ENCODE results near the gene ATP1B1.
"Not testable (repeated sequence)": the region's sequence is repeated elsewhere in the genome, so short reads cannot be mapped to it uniquely, and the experiment has no call there.

The ATP1B1 gene

DNA sequence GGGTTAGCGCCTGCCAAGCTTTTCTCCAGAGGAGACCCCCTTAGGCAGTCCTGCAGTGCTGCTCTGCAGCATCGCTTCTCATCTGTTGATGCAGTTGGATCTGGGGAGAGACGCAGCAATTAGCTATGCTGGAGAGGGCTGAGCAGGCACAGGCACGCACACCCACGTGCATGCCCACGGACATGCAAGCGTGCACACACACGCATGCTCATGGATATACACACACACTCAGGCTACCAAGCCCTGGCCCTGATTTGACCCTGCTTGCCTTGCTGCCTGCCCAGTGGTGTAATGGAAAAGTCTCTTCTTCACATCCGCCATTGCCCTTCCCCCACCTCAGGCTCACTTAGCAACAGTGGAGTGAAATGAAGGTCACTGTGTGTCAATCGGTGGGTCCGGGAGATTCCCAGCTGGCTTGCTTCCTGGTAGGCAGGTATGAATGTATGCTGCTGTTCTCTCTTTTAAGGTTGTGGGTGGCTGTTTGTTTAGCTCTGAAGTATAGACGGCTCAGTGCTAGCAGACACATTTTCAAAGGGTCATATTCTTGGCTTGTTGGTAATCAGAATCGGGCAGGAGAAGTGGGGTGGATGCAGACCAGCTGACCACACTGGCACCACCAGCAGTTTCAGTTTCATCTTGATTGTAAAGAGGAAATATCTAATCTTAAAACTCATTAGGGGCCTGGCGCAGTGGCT, 9.5 kb downstream of the ATP1B1 start:
- peak; percentile 98 for DNase-seq (ENCODE audit: low spot score)

DNA sequence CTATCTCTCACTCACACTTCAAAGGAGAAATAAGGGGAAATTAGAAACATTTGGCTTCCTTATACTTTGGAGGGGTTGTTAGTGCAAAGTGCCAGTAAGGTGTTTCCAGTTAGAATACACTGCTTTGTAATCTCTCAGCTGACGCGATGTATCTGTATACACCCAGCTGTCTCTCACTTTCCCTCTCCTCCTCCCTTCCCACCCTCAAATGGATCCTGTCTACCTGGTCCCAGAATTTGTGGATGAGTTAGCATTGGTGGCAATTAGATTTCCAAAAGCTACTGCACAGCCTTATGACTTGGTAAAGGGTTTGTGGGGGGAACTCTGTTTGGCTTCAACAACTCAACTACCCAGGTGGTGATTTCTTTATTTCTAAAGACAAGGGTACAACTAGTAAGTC, 10.5 kb downstream of the ATP1B1 start:
- no peak for DNase-seq (ENCODE audit: low spot score)

DNA sequence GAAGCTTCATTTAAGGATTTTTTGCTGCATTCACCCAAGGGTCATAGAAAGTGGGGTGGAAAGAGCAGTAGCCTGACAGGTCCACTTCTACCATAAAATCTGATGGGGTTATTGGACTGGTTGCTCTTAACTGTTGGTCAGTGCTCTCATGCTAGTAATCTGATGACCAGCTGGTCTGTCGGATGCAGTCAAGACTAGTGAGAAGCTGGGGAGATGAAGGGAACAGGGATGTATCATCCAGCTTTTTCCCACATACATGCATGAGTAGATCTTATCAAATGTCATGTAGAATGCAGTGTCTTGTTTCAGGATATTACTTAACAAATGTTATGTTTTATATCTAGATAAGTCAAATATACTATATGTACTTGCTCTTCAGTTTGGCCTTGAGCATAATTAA, 11.1 kb downstream of the ATP1B1 start:
- peak; percentile 66 for DNase-seq (ENCODE audit: low spot score)

DNA sequence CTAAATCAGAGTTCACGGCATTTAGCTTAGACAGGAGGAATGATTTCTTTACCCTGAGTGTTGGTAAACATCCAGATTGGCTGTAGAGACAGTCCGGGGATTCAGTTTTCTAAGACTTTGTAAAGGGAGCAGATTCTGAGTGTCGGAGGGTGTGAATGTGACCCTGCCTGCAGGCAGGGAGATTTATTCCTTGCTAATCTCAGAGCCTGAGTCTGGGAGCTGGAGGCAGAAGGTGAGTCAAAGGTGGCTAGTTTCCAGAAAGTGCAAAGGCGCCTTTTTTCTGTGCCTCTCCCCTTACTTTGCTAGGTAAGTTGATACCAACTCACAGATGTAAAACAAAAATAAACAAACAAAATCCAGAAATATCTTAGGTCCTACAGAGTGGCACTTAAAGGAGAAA, 11.7 kb downstream of the ATP1B1 start:
- no peak for DNase-seq (ENCODE audit: low spot score)

DNA sequence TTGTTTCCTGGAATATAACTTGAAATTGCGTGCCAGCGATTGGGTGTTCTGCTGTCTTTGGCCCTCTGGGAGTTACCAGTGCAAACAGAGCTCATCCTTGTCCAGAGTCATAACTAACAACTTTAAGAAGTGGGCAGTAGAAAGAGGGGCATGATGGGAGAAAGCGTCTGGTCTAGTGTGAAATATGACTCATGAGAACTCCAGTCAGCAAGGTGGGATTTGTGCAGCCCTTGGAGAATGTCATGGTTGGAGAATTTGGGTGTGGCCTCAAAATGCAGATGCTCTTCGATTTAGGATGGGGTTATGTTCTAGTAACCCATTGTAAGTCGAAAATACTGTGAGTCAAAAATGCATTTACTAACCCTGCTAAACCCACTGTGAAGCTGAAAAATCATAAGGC, 12.9 kb downstream of the ATP1B1 start:
- peak; percentile 94 for DNase-seq (ENCODE audit: low spot score)

DNA sequence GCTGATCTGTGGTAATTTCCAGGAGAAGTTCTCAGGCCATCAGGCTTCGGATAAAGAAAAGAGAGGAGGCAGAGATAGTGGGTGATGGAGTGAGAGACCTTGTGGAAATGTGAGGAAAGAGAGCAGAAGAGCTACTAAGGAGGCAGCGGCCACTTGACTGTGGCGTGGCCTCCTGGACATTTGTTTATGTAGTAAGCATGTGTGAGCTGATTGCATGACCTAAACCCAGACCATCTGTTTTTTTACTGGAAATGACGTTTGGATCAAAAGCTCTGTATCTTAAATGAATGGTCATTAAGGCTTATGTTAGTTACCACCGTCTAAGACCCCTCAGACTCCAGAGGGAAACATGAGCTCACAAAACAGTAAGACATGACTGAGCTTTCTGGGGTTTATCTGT, 13.6 kb downstream of the ATP1B1 start:
- no peak for DNase-seq (ENCODE audit: low spot score)

DNA sequence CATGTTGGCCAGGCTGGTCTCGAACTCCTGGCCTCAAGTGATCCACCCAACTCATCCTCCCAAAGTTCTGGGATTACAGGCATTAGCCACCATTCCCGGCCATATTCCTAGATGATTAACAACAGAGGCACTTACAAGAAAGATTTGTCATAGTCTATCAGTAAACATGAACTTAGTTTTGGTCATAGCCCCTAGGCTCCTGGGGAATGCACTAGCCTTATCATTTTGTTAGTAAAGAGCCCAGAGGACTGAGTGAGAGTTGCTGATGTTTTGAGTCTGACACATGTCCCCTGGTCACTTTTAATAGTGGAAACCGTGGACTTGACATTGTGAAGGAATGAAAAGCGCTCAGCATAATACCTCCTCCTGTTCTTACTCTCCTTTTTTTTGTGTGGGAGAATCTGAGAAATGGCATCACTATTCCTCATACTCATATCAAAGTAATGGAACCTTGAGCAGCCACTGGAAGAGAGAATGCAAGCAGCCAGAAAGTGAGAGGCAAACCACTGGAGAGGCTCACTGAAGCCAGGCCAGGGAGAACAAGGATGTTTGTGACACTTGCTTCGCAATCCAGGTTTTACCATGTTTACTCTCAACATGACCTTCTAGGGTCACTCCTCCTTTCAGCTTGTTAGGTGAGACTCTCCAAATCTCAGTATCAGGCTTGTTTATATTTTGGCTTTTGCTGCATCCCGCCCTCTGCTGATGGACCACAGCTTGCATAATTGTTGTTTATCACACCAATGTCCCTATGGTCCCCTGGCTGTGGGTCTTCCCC, 14.8 kb downstream of the ATP1B1 start:
- DNase-seq (ENCODE audit: low spot score) = peak; percentile 67

DNA sequence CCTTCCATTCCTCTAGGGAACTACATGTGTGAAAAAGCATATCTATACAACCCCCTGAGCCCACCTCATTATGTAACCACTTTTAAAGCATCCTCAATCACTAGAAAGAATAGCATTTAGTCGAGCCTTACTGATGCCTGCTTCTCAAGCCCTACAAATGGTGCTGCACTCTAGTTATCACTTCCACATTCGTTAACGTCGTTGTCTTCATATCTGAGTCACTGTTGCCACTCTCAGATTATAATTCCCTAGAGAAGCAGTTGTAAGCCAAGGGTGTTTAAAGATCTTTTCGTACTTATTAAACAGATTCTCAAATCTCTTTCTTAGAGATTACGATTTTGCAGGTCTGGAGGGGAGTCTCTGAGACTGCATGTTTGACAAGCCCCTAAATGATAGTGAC, 16.5 kb downstream of the ATP1B1 start:
- DNase-seq (ENCODE audit: low spot score) = no peak

DNA sequence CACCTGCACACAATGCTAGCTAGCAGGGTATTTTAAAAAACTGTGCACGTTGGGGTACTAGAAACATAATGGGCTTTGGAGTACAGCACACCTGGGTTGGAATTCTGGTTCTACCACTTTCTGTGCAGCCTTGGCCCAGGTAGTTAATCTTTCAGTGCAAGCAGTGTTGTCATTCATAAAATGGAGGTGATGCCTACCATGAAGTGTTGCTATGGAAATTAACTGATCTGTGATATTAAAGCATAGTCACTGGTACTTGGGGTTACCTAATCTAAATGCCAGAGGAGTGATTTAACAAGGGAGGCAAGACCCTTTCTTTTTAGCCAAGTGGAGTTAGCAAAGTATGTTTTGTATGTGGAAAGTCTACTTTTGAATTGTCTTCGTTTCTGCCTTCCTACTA, 18.0 kb downstream of the ATP1B1 start:
- DNase-seq (ENCODE audit: low spot score) = peak; percentile 67

DNA sequence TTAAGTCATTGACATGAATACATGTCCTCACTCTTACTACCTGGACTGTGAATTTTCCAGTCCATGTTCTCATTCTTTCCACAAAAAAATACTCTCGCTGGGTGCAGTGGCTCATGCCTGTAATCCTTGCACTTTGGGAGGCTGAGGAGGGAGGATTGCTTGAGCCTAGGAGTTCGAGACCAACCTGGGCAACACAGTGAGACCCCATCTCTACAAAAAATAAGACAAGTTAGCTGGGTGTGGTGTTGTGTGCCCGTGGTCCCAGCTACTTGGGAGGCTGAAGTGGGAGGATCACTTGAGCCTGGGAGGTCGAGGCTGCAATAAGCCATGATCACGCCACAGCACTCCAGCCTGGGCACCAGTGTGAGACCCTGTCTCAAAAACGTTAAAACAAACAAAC, 19.1 kb downstream of the ATP1B1 start:
- DNase-seq (ENCODE audit: low spot score) = not testable (repeated sequence)

DNA sequence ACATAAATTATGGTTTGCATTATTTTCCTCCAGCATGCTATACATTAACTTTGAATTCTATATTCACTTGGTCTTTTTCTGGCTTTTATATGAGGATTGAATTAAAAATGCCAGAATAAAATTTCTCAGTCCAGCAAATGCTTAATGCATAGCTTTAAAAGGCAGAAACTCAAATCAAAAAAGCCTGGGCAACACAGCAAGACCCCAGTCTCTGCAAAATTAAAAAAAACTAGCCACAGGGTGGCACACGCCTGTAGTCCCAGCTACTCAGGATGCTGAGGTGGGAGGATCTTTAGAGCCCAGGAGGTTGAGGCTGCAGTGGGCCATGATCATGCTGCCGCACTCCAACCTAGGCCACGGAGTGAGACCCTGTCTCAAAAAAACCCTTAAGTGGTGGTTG, 19.8 kb downstream of the ATP1B1 start:
- no peak for DNase-seq (ENCODE audit: low spot score)

DNA sequence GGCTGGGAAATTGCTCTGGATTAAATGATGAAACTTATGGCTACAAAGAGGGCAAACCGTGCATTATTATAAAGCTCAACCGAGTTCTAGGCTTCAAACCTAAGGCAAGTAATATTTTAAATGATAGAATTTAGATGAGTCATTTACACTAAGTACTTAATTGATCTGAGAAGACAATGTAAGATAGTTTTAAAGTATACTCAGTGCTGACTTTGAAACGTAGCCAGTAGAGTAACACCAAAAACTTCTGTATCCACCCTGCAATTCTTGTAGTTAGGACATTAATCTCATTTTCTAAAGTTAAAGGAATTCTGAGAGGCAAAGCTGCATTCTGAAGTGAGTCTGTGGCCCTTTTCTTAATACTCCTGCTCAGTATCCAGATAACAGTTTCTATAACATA, 20.8 kb downstream of the ATP1B1 start:
- DNase-seq (ENCODE audit: low spot score) = no peak

DNA sequence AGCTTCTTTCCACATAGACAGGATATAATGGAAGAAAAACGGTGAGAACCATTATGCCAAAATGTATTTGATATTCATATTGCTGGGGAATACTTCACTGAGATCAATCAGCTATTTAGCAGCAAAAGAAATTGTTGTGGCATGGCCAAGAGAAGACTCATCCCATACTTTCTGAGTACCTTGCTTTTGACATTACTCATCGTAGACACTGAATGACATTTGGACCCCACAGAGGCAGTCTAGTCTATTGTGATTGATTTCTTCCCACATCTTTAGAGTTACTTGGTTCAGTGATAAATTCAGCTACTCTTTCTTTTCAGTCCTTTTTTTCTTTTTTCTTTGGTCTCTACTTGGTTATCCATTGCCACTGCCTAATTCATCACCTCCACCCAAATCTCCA, 22.1 kb downstream of the ATP1B1 start:
- DNase-seq (ENCODE audit: low spot score) = peak; percentile 64

DNA sequence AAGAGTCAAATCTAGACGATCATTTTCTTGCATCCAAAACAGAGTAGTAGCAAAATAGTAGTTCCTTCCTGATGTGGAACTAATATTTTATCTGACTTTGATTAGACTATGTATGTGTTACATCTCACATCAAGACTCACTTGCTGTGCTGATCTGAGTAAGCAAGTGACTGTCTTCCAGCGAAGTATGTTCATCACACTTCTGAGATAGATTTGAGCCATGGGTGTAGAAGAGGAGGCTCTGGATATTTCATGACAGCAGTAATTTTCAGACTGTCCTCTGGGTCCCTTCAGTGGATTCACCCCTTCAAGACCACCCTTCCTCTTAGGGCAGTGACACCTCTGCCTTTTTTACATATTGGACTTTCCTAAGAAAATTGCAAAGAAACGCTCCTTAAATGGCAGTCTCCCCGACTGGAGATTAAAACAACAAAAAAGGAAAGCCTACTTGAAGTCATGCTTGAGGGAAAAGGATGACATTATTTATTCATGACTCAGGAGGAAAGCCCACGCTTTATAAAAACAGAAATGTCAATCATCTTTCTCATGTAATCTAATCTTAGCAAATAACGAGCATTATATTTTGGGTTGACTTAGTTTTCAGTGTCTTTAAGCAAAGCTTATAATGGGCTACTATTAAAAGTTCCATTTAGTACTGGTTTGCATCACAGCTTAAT, 22.8 kb downstream of the ATP1B1 start:
- DNase-seq (ENCODE audit: low spot score) = peak; percentile 63

DNA sequence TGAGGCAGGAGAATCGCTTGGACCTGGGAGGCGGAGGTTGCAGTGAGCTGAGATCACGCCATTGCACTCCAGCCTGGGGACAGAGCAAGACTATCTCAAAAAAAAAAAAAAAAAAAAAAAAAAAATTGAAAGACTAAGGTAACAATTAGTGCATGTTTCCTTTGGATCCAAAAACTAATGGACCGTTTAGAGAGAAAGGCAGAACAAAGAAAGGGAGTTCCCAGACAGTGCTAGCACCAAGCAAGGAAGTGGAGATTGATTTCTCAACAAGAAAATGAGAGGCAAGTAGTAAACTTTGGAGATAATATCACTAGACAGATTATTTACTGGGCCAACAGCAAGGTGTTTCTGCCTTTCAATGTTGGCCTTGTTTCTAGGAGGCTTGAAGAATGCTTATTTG, 24.2 kb downstream of the ATP1B1 start:
- no peak for DNase-seq (ENCODE audit: low spot score)

DNA sequence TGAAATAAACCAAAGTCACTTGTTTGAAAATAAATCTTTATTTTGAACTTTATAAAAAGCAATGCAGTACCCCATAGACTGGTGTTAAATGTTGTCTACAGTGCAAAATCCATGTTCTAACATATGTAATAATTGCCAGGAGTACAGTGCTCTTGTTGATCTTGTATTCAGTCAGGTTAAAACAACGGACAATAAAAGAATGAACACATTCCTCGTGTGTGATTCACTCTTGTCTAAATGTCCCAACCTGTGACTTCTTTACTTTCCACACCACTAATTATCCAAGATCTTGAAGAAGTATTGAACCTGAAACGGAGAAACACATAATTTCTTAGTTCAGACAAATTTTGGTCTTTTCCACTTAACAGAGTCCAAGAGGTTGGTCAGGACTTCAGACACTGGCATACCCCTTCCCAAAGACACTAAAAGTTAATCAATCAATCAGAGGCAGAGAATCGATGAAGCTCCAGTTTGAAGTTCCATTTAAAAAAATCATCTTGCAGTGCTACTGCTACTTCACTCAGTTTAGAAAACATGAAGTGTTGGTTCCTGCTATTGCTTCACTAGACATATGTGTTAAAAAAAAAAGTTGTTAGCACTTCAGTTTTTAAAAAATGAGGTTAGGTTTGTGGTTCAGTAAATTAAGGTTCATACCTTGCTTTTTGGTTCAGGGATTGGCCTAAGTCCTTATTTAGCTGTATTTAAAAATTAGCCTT, 26.2 kb downstream of the ATP1B1 start:
- peak; percentile 72 for DNase-seq (ENCODE audit: low spot score)

DNA sequence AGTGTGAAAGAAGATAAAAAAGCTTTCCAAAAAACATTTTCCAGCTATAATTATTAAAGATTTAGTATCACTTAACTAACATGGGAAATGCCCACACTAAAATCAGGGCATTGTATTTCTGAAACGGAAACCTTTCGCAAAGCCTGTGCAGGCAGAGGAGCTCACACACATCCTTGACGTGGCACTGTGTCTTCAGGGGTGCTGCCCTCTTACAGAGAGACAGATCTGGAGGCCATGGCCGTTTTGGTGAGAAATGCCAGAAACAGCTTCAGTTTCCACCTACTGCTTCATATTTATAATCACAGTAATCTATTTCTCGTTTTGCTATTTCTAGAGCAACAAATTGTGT, 26.7 kb downstream of the ATP1B1 start:
- DNase-seq (ENCODE audit: low spot score) = no peak

DNA sequence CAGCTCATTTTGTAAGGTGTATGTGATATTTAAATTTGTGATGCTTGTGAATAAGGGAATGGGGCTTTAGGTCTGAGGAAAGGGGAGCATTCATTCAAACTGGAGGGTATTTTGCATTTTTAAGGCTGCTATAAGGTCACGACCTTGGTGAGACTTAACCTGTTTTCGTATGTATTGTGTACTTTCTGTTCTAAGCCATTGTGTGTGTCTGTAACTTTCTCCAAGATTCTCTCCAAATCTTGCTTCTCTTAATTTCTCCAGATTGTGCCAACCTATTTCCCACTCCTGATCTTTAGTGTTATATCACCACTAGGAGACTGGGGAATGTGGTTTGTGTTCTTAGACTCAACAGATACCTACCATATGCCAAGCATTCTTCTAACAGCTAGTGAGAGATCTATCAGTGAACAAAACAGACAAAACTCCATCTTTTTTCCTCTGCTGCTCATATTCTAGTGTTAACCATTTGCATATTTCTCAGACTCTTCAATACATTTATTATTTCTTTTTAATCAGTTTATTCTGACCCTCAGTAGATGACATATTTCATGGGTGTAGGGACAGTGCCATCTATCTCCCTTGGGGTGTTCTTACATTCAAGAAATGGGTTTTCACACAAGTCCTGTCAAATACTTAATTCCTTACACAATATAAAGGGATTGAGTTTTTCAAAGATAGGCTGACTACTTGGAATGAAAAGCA, 27.5 kb downstream of the ATP1B1 start:
- no peak for DNase-seq (ENCODE audit: low spot score)

DNA sequence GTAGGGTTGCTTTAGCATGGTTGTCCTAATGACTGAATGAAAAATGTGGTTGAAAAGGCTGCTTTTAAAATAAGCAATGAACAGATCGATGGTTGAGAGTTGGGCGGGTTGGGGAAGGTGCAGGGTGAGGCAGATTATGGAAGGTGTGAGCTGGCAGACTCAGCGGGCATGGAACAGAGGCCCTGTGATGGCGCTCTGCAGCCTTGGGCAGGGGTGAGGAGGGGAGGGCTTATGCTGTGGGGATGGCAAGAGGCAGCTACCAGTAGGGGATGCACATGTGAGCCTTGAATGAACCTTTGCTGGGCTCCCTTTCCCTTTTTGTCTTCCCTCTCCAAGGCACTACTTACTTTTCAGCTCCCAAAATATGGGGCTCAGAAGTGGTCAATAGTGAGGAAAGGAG, 30.9 kb downstream of the ATP1B1 start:
- no peak for DNase-seq (ENCODE audit: low spot score)

DNA sequence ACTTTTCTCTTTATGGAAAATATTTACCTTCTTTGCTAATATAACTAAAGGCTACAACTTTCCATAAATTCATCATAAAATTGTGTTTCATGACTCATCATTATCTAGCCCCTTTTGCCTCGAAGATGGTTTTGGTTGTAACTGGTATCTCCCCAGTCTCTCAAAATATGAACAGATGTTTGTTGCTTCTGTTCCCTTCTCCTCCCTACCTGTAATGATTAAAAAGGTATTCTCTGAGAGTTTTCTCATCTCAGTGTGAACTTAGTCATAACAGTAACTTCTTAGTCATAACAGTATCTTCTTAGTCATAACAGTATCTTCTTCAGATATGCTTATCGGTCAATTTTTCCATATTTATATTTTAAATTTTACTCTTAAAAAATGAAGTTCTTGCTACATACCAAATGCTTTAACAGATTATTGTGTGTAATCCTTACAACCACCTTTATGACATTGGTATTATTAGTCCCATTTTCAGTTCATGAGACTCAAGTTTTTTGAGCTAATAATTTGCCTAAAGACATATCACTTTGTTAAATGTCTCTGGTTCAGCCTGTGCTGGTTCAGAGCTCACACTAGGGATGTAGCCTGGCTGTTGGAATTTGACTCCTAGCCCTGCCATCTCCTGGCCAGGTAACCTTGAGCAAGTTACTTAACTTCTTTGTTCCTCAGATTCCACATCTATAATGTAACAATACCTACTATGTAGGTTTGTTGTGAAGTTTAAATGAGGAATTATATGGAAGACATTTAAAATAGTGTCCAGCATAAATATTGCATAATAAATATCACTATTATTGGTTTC, 32.6 kb downstream of the ATP1B1 start:
- DNase-seq (ENCODE audit: low spot score) = no peak

DNA sequence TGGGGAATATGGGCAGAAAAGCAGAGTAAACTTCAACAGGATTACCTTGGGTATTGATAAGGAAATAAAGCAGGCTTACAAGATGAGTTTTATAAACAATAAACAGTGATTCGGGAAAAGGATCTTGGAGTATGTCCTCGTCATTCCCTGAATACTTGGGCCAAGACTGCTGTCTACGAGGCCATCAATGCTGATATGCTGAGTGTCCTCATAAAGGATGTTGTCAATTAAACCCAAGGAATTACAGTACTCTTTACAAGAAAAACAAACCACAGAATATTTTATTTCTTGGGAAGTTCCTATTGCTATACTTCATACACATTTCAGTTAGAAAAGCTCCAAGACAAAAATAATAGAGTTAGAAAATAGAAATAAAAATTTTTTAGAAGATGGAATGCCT, 34.9 kb downstream of the ATP1B1 start:
- no peak for DNase-seq (ENCODE audit: low spot score)

Measured in kidney tubule cell (primary cell).